ENCODE measurements around the gene UBD.

GRCh38 chr6:29537714-29538403 lies 21.7 kb downstream of the UBD start:
- no peak for TF ChIP-seq POLR2A (IDR thresholded peaks at IDR 0.05)
- TF ChIP-seq CTCF (IDR thresholded peaks at IDR 0.05) = no peak

All from ovary (tissue), 3 donors.